GM18526 (cell line): ENCODE results near the gene RPS6KA1.

ENCODE experiments used
- POLR2A ChIP-seq: IDR thresholded peaks from 3 replicates; pipeline ENCODE4 v1.6.1; 2011; ENCODE audit not compliant: insufficient read length; ENCODE audit errors: extremely low read depth

The RPS6KA1 gene

DNA sequence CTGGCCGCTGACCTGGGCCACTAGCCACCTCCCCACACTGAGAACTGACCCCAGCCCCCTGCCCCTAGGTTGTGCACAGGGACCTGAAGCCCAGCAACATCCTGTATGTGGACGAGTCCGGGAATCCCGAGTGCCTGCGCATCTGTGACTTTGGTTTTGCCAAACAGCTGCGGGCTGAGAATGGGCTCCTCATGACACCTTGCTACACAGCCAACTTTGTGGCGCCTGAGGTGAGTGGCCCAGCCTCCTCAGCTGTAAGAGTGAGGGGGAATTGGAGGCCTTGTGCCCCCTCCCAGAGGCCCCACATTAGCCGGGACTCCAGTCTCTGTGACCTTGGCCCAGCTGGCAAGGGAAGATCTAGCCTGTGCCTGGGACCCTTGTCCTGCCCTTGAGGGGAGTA lies 41.8 kb downstream of the RPS6KA1 start:
- no peak for TF ChIP-seq POLR2A

DNA sequence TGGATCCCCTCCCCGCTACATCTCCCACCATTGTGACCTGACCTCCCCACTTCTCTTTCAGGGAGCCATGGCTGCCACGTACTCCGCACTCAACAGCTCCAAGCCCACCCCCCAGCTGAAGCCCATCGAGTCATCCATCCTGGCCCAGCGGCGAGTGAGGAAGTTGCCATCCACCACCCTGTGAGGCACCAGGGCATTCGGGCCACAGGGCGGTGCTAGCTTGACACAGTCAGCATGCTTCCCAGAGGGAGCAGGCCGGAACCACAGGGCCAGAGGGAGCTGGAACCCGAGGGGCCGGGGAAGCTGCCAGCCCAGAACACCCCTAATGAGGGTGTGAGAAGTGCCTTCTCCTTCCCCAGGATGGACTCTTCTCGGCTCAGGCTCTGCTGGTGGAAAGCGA lies 44.5 kb downstream of the RPS6KA1 start:
- TF ChIP-seq POLR2A = no peak

DNA sequence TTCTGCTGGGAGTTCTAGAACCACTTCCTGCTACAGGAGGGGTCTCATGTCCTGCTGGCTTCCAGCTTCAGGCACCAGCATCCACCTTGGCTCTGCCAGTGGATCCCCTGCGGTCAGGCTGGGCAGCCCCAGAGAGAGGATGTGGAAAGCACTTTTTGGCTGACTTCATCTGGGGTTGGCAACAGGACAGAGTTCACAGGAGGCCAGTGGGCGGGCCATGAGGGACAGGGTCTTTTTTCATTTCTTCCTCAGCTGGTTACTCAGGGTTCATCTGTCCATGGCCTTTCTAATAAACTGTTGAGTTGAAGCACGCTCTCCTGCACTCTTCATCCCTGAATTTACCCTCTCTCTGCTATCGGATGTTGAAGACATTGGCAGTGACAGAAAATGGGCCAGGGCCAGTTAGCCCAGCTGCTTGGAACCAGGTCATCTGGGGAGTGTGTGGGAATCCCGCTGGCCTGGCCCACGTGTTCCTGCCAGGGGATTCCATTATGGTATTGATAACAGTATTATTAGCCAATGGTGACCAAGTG lies 45.2 kb downstream of the RPS6KA1 start:
- TF ChIP-seq POLR2A = no peak

DNA sequence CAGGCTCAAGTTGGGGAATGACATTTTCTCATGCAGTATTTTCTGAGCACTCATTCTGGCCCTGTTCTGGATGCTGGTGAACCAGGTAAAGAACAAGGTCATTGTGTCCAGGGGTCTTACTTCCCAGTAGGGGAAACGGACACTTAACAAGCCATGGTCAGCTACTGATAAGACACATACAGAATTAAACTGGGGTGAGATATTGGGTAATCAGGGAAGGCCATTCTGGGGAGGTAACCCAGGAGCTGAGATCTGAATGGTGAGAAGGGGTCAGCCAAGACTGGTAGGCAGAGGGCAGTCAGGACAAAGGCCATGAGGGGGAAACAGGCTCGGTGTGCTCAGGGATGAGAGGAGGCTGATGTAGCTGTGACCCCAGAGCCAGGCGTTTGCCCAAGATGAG lies 45.8 kb downstream of the RPS6KA1 start:
- no peak for TF ChIP-seq POLR2A

DNA sequence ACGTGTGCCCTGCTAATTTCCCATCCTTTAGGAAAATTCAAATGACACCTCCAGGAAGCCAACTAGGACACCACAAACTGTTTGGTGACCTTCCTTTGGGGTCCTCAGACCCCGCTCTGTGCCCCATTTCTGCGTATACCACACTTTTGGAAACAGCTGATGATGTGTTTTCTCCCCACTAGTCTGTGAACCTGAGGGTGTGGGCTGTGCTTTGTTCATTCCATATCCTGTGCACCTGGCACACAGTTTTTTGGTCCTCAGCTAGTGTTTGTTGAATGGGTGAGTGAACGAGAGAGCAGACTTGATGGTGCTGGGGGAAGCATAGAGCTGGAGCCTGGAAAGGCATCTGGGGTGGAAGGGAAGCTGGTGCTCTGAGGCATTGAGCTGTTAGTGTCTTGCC lies 48.6 kb downstream of the RPS6KA1 start:
- TF ChIP-seq POLR2A = no peak

DNA sequence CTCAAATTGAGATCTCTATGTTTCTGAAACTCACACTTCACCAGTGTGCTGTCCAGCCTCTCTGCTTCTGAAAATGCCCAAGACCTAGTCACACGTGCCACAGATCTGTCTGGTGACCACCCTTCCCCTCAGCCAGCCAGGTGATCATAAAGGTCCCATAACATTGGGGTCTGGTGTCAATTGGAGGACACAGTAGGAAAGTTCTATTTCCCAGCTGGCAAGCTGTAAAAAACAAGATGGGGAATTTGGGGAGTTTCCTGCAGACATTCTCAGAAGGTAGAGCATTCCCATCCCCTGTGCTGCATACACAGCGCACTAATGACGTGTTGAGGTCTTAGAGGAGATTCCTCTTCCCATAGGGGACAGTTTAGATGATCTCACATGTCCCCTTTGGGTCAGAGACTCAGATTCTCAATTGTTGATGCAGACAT lies 50.1 kb downstream of the RPS6KA1 start:
- no peak for TF ChIP-seq POLR2A

DNA sequence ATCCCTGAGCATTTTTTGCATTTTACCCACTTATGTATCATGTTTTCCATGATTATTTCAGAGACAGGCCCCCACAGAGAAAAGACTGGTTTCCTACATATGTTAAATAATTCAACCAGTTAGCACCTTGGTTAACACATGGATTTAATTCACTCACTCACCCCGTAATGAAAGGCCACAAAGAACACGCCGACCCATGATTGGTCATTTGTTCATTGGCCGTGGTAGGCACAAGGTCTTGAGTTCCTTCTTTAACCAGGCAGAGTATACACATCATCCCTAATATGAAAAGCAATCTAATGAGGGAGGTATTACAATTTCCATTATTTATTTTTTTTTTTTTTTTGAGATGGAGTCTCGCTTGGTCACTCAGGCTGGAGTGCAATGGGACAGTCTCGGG lies 50.6 kb downstream of the RPS6KA1 start:
- no peak for TF ChIP-seq POLR2A

DNA sequence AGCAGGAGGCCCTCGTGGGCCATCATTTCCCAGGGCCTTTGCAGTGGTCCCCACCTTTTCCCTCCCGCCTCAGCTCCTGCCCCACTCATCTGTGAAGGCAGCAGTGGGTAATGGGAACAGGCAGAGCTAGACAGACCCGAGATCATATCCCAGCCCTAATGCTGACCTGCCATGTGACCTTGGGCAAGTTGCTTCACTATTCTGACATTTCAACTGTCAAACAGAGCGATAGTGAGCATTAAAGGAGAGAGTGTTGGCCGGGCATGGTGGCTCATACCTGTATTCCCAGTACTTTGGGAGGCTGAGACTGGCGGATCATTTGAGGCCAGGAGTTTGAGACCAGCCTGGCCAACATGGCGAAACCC lies 51.7 kb downstream of the RPS6KA1 start:
- TF ChIP-seq POLR2A = no peak

DNA sequence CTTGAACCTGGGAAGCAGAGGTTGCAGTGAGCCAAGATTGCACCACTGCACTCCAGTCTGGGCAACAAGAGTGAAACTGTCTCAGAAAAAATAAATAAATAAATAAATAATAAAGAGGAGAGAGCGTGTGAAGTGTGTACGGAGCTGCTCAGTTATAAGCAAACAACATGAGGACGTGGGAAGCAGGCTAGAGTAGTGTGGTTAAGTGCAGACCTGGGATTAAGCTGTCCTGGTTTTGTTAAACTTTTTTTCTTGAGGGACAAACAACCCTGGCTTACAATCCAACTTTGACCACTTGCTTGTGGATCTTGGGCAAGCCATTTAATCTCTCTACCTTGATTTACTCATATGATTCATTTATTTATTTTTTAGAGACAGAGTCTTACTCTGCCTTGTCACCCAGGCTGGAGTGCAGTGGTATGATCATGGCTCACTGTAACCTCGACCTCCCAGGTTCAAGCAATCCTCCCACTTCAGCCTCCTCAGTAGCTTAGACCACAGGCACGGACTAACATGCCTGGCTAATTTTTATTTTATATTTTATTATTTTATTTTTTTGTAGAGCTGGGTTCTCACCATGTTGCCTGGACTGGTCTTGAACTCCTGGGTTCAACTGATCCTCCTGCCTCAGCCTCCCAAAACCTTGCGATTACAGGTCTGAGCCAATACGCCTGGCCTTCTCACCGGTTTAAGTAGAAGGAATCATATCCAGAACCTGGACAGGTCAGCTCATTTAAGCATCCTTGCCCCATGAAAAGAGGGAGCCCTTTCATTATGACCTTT lies 52.7 kb downstream of the RPS6KA1 start:
- no peak for TF ChIP-seq POLR2A

DNA sequence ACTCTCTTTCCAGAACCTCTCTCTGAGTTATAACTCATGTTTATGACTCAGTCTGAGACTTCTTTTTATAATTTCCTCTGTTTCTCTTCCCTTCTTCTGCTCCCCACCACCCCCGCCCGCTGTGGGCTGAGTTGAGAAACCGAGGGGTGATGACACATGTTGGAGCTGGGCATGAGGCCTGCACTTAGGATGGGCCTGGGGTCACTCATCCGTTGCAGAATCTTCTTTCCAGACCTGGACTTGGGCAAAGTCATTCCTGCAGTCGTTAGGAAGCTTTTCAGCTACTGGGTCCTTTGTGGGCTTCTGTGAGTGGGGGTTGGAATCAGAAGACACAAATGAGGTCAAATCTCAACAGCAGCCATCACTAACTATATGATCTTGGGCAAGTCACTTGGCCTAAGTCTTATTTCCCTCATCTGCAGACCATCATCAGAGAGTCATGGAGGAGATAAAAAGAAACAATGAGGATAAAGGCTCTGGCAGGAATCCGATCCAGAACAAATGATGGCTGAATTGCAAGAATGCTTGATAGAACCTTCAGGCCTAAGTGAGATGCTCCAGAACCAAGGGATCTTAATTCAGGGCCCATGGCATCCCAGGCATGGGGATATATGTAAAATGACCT lies 53.4 kb downstream of the RPS6KA1 start:
- TF ChIP-seq POLR2A = no peak

DNA sequence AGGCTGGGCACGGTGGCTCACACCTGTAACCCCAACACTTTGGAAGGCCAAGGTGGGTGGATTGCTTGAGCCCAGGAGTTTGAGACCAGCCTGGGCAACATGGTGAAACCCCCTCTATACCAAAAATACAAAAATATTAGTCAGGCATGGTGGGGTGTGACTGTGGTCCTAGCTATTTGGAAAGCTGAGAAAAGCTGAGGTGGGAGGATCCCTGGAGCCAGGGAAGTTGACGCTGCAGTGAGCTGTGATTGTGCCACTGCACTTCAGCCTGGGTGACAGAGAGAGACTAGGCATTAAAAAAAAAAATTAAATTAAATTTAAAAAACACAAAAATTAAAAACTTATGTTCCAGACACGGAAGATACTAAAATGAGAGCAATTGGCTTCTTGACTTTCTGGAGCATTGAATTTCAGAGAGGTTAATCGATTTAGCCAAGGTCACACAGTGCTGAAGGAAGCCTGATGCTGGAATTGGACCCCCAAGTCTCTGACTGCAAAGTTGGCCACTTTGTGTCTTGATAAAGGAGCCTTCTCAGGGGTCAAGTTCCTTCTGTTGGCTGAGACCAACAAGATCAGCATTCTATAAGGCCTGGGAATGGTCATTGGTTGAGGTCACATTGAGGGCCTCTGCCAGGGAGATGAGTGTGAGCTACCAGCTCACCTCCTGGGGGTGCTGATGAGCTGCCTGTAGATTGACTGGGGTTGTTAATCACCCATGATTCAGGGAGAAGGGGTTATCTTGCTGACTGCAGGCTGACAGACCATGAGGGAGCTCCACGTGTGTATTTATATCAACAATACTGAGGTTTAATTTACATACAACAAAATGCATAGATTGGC lies 54.3 kb downstream of the RPS6KA1 start:
- TF ChIP-seq POLR2A = no peak

DNA sequence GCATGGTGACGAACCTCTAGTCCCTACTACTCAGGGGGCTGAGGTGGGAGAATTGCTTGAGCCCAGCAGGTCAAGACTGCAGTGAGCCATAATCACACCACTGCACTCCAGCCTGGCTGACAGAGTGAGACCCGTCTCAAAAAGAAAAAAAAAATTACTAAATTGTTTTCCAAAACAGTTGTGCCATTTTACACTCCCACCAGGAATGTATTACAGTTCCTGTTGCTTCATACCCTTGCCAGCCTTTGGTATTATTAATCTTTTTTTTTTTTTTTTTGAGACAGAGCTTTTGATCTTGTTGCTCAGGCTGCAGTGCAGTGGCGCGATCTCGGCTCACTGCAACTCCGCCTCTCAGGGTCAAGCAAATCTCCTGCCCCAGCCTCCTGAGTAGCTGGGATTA lies 55.9 kb downstream of the RPS6KA1 start:
- TF ChIP-seq POLR2A = no peak

DNA sequence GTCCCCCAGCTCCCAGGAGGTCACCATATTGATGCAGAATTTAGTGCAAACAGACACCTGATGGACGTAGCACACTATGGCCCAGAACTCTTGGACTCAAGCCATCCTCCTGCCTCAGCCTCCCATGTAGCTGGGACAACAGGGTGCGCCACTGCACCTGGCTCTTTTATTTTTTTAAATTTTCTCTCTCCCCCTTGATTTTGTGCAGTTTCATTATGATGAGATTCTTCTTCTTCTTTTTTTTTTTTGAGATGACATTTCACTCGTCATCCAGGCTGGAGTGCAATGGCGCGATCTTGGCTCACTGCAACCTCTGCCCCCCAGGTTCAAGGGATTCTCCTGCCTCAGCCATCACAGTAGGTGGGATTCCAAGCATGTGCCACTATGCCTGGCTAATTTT lies 63.8 kb downstream of the RPS6KA1 start:
- no peak for TF ChIP-seq POLR2A

DNA sequence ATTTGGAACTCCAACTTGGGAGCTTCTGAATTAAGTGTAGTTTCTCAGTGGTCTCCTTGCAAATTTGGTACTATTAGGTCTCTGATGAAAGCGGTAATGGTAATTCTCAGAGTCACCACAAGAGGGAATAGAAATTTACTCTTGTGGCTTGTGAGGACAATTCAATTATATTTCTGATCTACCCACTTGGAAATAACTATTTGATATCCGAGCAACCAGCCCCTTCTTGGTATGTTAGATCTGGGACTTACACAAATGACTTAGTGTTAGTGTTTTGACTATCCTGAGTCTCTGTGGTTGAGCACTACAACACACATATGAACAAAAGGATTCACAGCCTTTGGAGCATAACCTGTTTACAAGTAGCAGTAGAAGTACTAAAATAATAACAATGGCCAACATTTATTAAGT lies 68.1 kb downstream of the RPS6KA1 start:
- no peak for TF ChIP-seq POLR2A

DNA sequence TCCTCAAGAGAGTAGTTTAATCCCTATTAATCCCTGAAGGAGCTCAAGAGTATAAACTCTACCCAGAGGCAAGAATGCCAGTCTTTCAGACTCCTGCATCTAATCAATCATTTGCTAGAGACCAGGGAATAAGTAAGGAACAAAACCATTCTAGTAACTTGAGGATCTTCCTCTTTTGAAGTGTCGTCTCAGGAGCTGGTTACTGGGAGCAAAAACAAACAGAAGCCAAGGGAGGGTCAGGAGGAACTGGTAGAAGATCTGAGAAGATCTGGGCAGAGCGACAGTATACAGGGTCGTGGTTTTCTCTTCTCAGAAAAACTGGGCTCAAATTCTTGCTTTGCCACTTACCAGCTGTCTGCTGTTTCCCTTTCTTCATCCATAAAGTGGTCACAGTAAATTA lies 69.3 kb downstream of the RPS6KA1 start:
- TF ChIP-seq POLR2A = no peak
